Right lung (tissue), 5 donors: ENCODE results near the gene TBL1XR1. TPM values are rescaled to one million over a fixed set of nuclear protein-coding genes. Genes with fewer than 3 reads are reported as not detected.

Experiments used
- DNase-seq, 2 donors: peaks; one replicate each; pipeline ENCODE4 v3.0.0-alpha.2; 2013
- polyA plus RNA-seq, 5 donors: library from polyadenylated mRNA; unstranded; fragments of 120-200 nt; gene quantifications; one replicate each; pipeline versions ENCODE4 v1.2.1 to v1.2.3, GENCODE V29; 2013; ENCODE audit warnings: inconsistent platforms in 1 of 5, low replicate concordance in 1 of 5; ENCODE audit not compliant: insufficient read length in 5 of 5, insufficient read depth in 1 of 5

TBL1XR1 gene
- polyA plus RNA-seq, 5 donors = 90.4 to 166 (median 153) TPM

DNA sequence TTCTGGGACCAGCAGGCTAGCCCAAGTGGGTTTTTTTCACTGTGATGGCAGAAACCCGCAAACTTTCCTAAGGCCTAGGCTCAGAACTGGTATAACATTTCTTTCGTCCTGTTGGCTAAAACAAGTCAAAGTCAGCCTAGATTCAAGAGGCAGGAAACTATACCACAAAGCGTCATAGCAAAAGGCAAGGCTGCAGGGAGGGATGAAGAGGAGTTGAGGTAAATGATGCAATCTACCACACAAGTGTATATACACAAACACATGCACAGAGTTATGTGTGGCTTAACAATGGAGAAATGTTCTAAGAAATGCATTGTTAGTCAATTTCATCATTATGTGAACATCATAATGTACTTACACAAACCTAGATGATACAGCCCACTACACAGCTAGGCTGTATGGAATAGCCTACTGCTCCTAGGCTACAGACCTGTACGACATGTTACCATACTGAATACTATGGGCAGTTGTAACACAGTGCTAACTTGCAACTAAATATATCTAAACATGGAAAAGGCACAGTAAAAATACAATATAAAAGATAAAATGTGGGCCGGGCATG is 225.6 kb downstream of the TBL1XR1 start:
- no peak for DNase-seq

DNA sequence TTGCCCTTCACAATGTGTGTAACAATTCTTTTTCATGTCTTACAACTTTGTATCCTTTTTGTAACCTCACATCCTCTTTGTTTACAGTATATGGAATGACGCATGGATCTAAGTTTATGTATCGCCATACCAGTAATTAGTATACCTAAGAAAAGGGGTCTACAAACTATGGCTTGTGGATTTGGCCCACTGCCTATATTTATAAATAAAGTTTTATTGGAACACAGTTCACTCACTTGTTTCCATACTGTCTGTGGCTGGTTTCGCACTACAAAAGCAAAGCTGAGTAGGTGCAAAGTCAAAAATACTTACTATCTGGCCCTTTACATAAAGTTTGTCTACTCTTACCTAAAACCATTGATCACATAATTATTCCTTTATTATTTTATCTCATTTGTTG is 226.5 kb downstream of the TBL1XR1 start:
- DNase-seq = no peak

DNA sequence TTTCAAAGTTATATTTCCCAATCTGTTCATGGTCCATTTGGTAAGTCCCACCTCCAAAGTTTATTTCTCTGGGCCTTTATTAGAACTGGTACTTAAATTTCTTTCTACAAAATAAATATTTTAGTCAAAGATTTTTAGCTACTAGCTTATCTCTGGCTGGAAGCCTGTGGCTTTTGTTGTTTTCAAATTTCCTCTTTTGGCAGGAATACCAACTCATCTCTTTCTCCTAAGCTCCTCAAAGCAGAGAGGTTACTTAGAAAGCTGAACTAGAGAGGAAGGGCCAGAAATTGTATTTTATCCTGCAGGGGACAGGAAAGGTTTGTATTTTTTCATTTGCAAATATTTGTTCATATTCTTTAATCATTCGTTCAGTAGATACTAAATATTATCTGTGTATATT is 227.8 kb downstream of the TBL1XR1 start:
- DNase-seq = peak in 1 of 2 donors; percentile 9
